ENCODE results near the gene SLCO3A1.

SLCO3A1 gene

DNA sequence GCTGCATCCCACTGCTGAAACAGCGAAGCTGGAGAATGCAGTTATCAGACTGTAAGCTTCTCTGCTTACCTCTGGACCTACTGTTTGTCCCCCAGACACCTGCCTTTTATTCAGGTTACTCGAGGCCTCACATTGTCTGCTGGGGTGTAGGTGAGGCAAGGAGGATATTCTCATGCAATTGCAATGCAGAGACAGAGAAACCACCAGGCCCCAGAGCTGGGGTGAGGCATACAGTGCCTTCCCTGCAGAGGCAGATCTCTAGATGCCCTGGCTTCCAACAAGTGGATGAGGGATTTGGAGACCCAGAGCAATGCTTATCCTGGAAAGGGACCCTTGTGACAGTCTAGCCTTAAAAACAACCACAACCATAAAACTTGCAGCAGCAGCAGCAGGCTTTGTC is 276.7 kb downstream of the SLCO3A1 start:
- no peak for DNase-seq (ENCODE audit: low read depth)

DNA sequence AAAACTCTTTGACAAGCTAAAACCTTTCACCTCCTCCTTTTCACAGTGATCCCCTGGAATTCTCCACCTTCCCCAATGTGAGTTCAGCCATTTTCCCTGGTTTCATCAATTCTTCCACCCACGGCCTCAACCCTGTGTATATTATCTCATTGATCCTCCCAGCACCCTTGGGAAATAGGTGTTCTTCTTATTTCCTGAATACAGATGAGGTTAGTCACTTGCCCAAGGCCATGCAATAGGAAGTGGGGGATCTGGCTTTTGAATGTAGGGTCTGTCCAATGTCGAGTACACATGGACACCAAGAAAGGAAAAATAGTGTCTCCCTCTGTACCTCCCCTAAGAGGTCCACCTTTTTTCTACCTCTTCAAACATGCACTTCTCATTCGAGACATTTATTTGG is 277.4 kb downstream of the SLCO3A1 start:
- DNase-seq (ENCODE audit: low read depth) = no peak

DNA sequence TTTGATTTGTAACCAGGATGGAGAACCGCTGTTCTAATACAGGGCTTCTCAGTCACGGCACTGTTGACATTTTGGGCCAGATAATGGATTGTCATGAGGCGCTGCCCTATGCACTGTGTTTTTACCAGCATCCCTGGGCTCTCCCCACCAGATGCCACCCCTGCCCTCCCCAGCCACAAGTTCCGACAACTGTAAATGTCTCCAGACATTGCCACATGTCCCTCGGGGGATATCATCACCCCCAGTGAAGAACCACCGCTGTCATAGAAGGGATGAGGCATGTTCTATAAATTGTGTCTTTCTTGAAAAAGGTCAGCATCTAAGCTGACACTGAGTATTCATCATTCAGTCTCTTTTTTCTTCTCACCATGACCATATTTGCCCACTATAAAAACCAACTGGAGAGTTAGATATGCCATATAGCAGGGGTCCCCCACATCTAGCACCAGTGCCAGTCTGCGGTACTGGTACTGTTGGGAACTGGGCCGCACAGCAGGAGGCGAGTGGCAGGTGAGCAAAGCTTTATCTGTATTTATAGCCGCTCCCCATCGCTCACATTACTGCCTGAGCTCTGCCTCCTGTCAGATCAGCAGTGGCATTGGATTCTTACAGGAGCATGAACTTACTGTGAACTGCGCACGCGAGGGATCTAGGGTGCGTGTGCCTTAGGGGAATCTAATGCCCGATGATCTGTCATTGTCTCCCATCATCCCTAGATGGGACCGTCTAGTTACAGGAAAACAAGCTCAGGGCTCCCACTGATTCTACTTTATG is 279.7 kb downstream of the SLCO3A1 start:
- DNase-seq (ENCODE audit: low read depth) = no peak

DNA sequence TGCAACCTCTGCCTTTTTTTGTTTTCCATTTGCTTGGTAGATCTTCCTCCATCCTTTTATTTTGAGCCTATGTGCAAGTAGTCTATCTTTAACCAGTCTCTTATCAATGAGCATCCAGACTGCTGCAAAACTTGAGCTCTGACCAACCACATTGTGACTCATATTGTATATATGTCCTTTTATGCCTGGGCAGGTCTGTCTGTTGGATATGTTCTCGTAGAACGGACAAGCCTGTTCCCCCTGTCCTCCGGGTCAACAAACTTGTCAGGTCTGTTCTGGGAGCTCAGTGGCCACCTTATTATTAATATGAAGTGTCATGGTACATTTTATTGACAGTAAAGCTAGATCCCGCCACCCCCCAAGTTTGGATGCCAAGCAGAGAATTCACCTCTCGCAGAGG is 287.3 kb downstream of the SLCO3A1 start:
- DNase-seq (ENCODE audit: low read depth) = no peak

DNA sequence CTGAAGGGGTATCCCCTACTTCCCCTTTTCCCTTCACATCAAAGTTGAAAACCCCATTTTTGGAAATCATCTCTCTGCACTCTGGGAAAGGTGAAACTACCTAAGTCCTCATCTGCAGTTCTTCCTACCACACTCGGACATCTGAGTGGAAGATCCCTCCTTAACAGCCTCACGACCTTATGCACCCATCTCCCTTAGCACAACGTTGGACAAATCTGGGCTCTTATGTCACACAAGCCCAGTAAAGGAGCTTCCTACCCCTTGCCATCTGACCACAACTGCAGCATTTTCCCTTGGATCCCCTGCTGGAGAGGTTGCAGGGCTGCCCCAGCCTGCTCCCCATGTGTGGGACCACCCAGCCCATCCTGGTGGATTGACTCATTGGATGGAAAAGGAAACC is 288.1 kb downstream of the SLCO3A1 start:
- no peak for DNase-seq (ENCODE audit: low read depth)

DNA sequence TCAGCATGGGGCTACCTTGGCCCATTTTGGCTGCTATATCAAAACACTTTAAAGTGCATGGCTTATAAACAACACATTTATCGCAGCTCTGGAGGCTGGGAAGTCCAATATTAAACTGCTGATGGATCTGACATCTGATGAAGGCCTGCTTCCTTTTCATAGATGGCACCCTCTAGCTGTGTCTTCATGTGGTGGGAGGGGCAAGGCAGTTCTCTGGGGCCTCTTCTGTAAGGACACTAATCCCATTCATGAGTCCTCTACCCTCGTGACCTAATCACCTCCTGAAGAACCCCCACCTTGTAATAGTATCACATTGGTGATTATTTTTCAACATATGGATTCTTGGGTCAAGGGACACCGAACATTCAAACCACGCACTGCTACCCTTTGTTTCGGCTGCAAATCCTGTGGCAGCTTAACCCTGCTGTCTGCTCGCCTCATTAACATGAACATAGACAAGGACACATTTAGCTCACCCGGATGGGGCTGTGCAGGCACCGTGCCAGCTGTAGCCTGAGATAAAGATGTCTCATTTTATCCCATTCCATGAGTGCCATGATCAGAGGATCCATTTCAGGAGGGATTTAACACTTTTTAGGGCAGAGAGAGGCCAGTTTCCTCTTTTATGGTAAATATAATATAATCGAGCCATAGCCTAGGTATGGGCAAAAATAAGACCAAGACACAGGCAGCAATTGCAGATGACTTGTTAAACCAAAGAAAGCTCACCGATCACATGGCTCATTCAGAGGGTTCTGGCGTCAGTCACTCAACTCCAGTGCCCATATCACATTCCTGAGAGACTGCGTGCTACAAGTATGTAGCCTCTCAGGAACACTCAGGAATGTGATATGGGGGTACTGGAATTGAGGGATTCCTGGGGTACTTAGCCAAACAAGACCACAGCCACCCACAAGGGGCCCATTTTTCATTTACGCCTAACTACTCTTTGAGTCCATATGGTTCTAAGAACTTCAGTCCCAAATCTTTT is 289.0 kb downstream of the SLCO3A1 start:
- no peak for DNase-seq (ENCODE audit: low read depth)

DNA sequence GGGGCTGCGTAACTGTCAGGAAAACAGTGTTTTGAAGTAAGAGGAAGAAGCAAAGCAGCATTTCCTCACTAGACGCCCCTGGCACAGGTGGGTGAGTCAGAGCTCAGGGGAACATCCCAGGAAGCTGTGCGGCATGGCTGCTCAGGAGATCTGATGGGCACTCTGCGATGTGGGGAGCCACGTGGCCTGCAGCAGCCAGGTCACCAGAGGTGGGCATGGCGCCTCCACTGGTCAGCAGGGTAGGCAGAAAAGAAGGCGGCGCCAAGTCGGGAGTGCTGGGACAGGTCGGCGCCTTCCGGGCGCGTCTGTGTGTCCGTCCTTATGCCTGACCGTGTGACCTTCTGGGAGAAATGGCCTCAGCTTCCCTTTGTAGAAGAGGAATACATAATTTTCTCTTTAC is 290.3 kb downstream of the SLCO3A1 start:
- DNase-seq (ENCODE audit: low read depth) = no peak

DNA sequence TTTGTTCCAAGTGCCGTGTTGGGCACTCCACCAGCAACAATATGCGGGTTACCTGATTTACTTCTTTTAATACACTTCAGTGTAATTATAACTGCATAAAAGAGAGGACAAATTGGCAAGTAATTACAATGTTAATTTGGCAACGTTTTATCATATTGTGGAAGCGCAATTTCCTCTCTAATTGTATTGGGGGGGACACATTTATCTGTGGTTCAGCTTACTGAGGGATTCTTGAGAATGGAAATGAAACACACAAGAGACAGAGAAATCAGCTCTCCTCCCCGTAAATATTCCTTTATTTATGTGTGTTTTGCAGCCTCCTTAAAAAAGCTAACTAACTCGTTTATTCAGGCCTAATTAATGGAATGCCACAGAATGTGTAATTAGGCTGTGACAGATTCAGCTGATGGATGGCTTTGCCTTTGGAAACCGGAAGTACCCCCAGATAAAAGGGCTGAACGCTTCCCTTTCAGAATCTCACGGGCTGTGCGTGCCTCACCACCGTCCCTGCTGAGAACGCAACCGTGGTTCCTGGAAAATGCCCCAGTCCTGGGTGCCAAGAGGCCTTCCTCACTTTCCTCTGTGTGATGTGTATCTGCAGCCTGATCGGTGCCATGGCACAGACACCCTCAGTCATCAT is 293.1 kb downstream of the SLCO3A1 start:
- DNase-seq (ENCODE audit: low read depth) = no peak

DNA sequence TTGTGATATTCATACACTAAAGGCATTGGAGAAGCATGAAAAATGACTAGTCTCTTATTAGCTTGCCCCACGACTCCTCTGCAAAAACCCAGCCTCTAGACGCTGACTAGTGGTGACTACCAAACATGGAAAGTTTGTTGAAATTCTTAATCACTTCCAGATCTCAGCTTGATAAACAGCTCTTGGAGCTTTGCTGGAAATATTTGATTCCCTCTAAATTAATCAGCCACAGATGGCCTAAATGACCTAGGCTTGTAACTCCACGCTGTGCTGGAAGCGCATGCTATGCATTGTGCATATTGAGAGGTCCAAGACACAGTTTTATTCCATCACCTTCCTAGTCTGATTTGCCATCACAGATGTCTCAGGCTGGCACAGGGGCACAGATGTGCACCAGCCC is 295.5 kb downstream of the SLCO3A1 start:
- DNase-seq (ENCODE audit: low read depth) = peak; percentile 48

DNA sequence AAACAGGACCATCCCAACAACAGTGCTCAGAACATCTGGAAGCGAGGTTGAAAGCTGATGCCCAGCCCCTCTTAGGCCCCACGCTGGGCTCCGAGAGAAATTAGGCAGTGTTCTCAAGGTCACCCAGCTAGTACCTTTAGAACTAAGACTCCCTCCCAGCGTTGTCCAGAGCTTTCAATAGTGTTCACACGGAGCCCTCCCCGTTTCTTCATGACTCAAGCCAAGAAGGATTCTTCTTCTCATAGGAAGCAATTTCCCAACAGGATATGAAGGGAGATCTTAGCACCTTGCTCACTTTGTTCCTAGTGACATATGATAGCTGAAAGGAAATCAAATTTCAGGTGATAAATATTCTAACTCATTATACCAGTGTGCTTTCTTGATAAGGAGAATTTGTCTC is 296.0 kb downstream of the SLCO3A1 start:
- DNase-seq (ENCODE audit: low read depth) = no peak

DNA sequence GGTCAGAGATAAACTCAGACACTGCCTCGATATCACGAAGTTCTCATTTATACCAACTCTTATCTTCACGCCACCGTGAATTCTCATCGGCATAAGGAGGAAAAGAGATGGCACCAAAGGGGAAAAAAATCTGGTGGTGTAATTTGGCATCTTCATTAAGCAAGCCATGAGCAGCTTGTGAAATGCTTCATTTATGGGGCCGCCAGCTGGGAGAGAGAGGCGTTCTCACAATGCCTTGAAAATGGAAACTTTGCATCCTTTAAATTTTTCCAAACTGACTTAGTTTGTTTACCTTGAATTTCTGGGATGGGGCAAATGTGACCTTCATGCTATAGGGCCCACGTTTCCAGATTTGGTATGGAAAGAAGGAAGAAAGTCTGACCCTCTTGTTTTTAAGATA is 297.7 kb downstream of the SLCO3A1 start:
- no peak for DNase-seq (ENCODE audit: low read depth)

DNA sequence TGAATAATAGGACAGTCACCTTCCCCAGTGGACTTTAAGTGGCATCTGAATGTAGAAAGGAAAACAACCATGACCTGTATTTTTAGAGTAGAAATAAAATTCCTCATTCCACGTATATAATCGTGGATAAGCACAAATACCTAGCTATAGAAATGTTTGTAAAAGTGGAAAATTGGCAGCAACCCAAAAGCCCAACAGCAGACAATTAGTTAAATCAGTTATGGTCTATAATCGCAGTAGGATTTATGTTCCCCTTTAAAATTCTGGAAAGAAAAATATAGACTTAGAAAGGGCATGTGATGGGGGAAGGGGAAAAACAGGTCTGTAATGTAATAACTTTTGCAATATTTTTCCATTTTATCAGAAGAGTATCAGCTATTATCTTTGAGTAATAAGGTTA is 298.2 kb downstream of the SLCO3A1 start:
- DNase-seq (ENCODE audit: low read depth) = no peak

DNA sequence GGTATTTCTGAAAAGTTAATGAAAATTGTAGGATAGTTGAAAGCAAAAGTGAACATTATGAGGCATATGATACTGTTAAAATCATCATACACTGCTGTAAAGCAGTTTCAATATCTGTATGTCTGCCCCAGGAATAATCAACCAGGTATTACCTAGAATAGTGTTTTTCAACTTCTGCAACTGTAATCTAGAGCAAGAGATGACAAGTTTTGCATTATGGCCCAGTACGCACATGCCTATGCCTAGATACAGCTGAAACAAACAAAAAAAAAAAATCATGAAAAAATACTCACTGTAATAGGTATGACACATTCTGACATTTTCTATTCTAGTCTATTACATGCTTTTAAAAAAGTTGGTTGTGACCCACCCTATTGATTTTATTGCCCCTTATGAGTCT is 299.5 kb downstream of the SLCO3A1 start:
- DNase-seq (ENCODE audit: low read depth) = no peak

DNA sequence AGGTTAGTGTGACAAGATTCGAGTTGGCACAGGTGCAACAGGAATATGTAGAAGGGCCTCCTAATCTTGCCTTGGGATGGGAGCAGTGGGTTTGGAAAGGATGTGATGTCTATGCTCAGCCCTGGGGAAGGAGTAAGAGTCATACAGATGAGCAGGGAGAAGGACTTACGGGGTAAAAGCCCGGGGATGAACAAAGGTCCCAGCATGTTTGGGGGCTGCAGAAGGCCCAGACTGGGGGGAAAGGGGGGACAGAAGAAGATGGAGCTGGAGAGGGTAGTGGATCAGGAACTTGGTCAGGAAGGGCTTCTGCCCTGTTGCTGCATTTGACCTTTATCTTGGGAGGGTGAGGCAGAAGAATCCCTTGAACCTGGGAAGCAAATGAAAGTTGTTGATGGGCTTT is 300.1 kb downstream of the SLCO3A1 start:
- no peak for DNase-seq (ENCODE audit: low read depth)

DNA sequence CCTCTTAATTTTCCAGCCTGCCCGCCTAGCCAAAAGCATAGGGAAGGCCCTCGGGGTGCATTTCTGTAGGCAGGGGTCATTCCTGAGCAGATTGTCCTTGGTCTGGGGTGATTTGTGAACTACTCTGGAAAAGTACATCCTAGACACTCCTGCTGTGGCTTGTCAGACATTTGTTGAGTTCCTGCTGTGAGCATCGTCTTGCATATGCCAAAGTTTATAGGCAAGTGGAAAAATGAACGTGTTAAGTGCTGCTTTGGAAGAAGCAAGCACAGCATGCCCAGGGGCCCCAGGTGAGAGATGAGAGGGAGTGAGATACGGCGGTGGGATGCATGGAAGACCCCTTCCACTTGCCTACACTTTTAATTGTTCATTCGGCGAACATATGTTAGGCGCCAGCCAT is 302.4 kb downstream of the SLCO3A1 start:
- no peak for DNase-seq (ENCODE audit: low read depth)

DNA sequence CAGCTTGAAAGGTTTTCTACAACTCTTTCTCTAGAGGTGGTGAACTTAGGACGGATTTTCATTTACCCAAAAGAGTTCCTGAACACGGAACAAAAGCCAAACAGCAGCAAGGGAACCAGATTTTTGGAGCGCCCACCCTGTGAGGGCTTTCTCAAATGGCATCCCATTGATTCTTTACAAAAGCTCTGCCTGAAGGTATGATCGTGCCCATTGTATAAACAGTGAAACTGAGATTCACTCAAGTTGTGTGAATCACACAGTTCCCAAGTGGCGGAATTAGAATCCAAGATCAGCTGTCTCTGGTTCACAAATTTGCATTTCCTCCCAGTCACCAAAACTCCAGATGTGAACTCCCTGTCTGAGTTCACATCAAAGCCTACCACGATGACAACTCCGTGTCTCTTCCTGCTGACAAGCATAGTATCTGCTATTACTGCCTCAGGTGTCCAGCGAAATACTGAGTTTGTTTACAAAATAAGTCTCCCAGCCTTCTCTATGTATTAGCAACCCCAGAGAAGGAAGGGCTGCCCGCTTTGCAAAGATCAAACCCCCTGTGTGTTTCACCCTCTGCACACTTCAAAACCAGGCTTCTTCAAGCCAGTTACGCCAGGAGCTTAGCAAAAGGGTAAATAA is 304.3 kb downstream of the SLCO3A1 start:
- no peak for DNase-seq (ENCODE audit: low read depth)

DNA sequence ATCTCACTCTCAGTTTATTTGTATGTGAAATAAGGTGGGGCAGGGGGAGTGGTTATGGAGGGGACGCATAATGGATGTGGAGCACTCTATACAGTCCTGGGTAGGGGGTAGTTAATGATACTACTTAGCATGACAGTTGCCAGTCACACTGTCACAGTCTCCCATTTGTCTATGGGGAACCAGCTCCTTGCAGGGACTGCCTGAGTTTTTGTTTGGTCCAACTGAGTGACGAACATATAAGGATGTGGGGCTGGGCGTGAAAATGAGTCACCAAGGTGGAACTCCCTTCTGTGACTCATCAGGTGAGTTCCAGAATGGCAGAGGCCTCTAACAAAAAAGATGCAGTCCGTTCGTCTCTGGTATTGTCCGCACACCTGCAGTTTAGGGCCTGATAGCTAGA is 304.9 kb downstream of the SLCO3A1 start:
- no peak for DNase-seq (ENCODE audit: low read depth)

DNA sequence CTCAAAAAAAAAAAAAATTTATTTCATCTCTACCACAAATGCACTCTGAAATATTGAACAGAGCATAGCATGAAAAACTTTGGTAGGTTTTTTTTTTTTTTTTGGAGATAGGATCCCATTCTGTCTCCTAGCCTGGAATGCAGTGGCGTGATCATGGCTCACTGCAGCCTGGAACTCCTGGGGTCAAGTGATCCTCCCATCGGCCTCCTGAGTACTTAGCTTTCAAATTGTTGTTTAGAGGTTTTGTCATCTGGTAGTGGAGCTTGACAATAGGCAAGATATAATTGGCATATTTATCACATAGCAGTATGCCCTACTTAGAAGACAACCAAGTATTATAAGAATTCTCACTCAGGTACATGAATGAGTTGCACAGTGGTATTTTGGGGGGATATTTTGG is 306.0 kb downstream of the SLCO3A1 start:
- no peak for DNase-seq (ENCODE audit: low read depth)

DNA sequence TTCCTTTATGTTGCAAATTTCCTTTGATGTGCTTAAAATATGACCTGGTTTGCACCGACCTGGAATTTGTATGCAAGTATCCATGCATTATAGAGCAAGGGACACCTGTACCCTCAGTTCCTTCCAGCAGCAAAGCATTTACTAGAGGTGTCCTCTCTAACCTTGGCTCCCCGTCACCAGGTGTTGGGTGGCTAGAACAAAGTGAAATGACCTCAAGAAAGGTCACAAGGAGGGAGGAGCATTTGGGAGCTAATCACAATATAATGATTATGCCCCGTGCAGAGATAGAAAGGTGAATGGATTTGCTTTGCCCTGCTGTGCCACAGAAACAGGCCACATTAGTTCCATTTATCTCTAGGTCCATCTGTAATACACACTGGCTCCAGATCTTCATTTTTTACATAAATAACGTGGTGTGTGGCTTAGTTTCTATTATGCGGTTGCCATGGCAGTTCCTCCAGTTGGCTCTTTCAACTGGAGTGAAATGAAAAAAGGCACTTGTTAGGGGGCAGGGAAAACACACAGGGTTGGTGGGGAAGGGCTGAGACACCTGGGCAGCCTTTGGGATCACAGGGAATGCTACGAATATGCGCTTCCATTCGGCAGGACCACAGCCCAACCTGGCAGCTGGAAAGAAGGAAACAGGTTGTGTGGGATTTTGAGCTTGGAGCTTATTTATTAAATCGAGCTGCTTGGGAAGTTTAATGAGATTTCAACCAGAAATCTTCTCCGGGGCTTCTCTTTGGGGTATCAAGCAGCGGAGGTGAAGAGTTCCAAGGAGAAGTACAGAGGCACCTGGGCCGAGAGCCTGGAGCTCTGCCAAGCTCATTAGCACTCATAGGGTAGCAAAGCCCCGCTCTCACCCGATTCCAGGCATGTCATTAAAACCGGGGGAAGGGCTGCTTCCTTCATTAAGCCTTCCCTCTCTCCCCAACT is 306.7 kb downstream of the SLCO3A1 start:
- no peak for DNase-seq (ENCODE audit: low read depth)

DNA sequence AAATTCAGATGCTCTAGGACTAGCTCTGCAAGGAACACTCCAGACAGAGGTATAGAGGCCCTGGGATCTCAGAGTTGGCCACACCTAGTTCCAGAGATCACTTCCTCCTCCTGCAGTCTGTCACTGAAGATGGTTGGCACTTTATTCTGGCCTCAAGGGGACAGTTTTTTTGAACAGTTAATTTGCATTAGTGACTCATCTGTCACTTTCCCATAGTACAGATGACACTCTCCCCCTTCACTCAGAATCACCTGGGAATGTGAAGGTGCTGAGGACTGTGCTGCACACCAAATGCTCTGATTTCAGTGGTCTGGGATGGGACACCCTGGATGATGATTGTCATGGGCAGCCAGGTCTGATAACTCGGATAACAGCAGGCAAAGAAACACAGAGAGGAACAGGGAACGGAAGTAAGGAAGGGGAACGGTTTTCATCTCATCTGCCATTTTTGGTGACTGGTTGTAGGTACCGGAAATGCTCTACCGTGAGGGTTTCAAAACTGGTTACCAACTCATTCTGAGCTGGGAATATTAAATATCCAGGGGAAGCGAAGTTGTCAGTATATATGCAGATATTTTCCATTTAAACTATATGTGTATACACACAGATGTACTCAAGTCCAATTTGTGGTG is 307.6 kb downstream of the SLCO3A1 start:
- no peak for DNase-seq (ENCODE audit: low read depth)

DNA sequence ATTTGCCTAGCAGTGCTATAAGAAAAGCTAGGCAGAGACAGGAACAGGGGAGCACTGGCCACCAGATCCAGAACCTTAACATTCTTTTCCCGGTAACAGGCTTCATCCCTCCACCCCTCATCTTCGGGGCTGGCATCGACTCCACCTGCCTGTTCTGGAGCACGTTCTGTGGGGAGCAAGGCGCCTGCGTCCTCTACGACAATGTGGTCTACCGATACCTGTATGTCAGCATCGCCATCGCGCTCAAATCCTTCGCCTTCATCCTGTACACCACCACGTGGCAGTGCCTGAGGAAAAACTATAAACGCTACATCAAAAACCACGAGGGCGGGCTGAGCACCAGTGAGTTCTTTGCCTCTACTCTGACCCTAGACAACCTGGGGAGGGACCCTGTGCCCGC is 309.1 kb downstream of the SLCO3A1 start:
- no peak for DNase-seq (ENCODE audit: low read depth)
